GM18951 (cell line): ENCODE measurements around the gene OPN1MW.
"Not testable (repeated sequence)": the region's sequence is repeated elsewhere in the genome, so short reads cannot be mapped to it uniquely, and the experiment has no call there.

Experiments used
- in situ Hi-C: fragments of 300-500 bp; cut with MboI; formaldehyde crosslinking; loops from one replicate; pipeline ENCODE4 v1.12.0; 2022; ENCODE audit warnings: low sequenced_read_pairs, mixed read lengths, inconsistent platforms; ENCODE audit not compliant: unreplicated experiment

OPN1MW gene

GRCh38 chrX:154194316-154194715 lies 11.9 kb downstream of the OPN1MW start:
- in situ Hi-C loops = not testable (repeated sequence)

- in situ Hi-C loops = not testable (repeated sequence)
These were observed 14.1 kb downstream of the OPN1MW start for GRCh38 chrX:154196466-154196865.

- in situ Hi-C loops = not testable (repeated sequence)
These were observed 27.4 kb downstream of the OPN1MW start for GRCh38 chrX:154209670-154210418.

- in situ Hi-C loops = not testable (repeated sequence)
These were observed 28.7 kb downstream of the OPN1MW start for GRCh38 chrX:154211057-154211456.

GRCh38 chrX:154211499-154211898 lies 29.1 kb downstream of the OPN1MW start:
- in situ Hi-C loops = not testable (repeated sequence)

- in situ Hi-C loops = not testable (repeated sequence)
These were observed 37.1 kb downstream of the OPN1MW start, which contains the start of gene OPN1MW2 for GRCh38 chrX:154219456-154219855. Gene OPN1MW2, plus strand, starts transcription at chrX:154219756. Its CDS starts 60 bp downstream, at chrX:154219816.

- in situ Hi-C loops = not testable (repeated sequence)
These were observed 42.9 kb downstream of the OPN1MW start for GRCh38 chrX:154225292-154225691.

- in situ Hi-C loops = not testable (repeated sequence)
These were observed 44.3 kb downstream of the OPN1MW start for GRCh38 chrX:154226706-154227105.

- in situ Hi-C loops = not testable (repeated sequence)
These were observed 49.0 kb downstream of the OPN1MW start for GRCh38 chrX:154231443-154231842.

GRCh38 chrX:154233620-154234019 lies 51.2 kb downstream of the OPN1MW start:
- in situ Hi-C loops = not testable (repeated sequence)

- in situ Hi-C loops = not testable (repeated sequence)
These were observed 56.7 kb downstream of the OPN1MW start for GRCh38 chrX:154238939-154239559.

- in situ Hi-C loops = not testable (repeated sequence)
These were observed 57.6 kb downstream of the OPN1MW start for GRCh38 chrX:154239982-154240503.
